ENCODE measurements around the gene CPEB4.

GRCh38 chr5:173888473-173889131, 453 bp downstream of the CPEB4 start:
- TF ChIP-seq, protein P1, sequence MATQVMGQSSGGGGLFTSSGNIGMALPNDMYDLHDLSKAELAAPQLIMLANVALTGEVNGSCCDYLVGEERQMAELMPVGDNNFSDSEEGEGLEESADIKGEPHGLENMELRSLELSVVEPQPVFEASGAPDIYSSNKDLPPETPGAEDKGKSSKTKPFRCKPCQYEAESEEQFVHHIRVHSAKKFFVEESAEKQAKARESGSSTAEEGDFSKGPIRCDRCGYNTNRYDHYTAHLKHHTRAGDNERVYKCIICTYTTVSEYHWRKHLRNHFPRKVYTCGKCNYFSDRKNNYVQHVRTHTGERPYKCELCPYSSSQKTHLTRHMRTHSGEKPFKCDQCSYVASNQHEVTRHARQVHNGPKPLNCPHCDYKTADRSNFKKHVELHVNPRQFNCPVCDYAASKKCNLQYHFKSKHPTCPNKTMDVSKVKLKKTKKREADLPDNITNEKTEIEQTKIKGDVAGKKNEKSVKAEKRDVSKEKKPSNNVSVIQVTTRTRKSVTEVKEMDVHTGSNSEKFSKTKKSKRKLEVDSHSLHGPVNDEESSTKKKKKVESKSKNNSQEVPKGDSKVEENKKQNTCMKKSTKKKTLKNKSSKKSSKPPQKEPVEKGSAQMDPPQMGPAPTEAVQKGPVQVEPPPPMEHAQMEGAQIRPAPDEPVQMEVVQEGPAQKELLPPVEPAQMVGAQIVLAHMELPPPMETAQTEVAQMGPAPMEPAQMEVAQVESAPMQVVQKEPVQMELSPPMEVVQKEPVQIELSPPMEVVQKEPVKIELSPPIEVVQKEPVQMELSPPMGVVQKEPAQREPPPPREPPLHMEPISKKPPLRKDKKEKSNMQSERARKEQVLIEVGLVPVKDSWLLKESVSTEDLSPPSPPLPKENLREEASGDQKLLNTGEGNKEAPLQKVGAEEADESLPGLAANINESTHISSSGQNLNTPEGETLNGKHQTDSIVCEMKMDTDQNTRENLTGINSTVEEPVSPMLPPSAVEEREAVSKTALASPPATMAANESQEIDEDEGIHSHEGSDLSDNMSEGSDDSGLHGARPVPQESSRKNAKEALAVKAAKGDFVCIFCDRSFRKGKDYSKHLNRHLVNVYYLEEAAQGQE (IDR thresholded peaks at IDR 0.05; ENCODE audit: low read depth, low read length) = no peak
- TF ChIP-seq TCF7 (IDR thresholded peaks at IDR 0.05; ENCODE audit: borderline replicate concordance) = no peak
- TF ChIP-seq POLR2A (IDR thresholded peaks at IDR 0.05; ENCODE audit: low read depth, low read length) = no peak
- TF ChIP-seq SIN3A (IDR thresholded peaks at IDR 0.05; ENCODE audit: low read depth, low read length) = no peak
- no peak for TF ChIP-seq IRF3 (IDR thresholded peaks at IDR 0.05)
